Activated gamma-delta T cell treated with Interleukin-2 at 50 U/mL for 16 hours (primary cell): ENCODE results near the gene DPEP2.
"Not testable (repeated sequence)": the region's sequence is repeated elsewhere in the genome, so short reads cannot be mapped to it uniquely, and the experiment has no call there.

Source experiments
- DNase-seq: peaks from one replicate; pipeline ENCODE4 v3.0.0-alpha.2; 2020

The DPEP2 gene

DNA sequence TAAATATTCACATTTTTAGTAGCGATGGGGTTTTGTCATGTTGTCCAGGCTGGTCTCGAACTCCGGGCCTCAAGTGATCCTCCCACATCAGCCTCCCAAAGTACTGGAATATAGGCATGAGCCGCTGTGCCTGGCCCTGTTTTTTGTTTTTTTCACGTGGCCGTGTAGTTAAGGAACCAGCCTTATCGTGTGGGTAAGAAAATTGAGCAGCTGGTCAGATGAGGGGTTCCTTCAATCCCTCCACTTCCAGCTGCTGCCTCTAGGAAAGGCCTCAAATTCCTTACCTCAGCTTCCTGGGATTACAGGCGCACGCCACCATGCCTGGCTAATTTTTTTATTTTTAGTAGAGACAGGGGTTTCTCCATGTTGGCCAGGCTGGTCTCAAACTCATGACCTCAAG, 5.9 kb upstream of the DPEP2 start:
- no peak for DNase-seq

DNA sequence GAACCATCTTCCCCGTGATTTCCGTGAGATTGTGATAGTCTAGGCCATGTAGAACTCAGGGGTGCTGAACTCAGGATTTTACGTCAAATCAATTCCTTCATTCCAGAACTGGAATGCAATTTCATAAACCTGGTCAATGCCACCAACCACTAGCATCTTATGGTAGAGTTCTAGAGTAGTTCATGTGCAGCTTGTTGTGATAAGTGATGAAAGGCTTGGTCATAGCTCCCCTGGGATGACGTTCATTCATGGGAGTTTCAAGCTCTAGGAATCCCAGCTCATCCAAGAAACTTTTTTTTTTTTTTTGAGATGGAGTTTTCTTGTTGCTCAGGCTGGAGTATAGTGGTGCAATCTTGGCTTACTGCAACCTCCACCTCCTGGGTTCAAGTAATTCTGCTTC, 3.7 kb upstream of the DPEP2 start:
- DNase-seq, result no peak

DNA sequence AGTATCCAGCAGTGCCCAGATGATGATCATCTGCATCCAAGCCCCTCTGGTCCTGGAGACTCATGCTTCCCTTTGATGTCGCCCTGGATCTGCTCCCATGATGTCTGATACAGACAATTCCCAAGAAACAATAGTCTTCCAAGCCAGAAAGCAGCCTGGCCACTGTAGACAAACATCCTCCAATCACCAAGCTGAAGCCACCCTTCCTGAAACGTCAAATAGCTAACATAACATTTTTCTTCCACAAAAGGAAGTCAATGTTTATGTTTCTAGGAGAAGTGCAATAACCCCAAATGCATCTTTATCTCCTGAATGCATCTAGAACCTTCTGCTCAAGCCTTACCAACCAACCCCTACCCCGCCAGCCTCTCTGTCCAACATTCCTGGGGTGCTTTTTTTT, 1.2 kb upstream of the DPEP2 start:
- no peak for DNase-seq

DNA sequence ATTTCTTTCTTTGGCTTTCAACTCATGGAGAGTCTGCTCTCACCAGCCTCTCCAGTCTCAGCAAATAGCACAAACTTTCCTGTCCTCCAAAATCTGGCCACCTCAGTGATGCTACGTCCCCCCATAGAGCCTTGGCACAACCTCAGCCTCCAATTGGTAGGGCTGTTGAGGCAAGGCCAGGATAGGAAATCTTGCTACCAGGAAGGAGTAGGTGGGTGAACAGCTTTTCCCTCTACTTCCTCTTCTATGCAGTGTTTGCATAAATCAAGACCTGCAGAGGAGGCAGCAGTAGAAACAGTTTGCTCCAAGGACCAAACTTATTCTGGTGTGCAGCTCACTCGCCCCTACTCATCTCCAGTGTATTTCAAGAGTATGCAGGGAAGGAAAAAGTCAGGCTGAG, 701 bp upstream of the DPEP2 start:
- no peak for DNase-seq

DNA sequence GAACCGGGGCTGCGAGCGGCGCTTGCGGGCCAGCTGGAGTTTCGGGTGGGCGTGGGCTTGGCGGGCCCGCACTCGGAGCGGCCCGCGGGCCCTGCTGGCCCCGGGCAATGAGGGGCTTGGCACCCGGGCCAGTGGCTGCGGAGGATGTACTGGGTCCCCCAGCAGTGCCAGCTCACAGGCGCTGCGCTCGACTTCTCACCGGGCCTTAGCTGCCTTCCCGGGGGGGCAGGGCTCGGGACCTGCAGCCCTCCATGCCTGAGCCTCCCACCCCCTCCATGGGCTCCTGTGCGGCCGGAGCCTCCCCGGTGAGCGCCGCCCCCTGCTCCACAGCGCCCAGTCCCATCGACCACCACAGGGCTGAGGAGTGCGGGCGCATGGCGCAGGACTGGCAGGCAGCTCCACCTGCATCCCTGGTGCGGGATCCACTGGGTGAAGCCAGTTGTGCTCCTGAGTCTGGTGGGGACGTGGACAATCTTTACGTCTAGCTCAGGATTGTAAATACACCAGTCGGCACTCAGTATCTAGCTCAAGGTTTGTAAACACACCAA, 979 bp downstream of the DPEP2 start:
- DNase-seq, result not testable (repeated sequence)

DNA sequence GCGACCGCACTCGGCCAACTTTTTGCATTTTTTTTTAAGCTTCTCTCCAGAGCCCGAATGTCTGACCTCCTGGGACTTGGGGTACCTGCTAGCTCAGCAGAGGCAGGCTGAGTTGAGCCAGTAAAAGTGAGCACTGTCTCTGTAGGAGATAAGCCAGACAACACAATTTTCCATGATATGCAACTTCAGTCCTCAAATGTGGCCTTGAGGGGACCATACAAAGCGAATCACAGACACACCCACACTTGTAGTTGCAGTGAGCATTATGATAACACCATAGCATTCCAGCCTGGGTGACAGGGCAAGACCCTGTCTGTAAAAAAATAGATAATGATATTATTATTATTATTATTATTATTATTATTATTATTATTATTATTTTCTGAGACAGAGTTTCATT, 2.6 kb downstream of the DPEP2 start:
- DNase-seq, result no peak

DNA sequence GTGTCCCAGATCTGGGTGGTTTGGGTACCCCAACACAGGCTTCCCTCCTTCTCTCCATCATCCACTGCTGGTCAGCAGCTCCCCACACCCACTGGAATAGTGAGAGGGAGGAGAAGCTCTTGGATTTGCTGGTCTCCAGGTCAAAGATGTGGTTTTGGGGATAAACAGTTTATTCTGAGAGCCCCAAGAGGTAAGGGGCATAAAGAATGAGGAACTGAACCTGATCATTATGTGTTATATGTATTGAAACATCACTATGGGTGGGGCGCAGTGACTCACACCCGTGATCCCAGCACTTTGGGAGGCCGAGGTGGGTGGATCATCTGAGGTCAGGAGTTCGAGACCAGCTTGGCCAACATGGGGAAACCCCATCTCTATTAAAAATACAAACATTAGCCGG, 3.9 kb downstream of the DPEP2 start:
- no peak for DNase-seq

DNA sequence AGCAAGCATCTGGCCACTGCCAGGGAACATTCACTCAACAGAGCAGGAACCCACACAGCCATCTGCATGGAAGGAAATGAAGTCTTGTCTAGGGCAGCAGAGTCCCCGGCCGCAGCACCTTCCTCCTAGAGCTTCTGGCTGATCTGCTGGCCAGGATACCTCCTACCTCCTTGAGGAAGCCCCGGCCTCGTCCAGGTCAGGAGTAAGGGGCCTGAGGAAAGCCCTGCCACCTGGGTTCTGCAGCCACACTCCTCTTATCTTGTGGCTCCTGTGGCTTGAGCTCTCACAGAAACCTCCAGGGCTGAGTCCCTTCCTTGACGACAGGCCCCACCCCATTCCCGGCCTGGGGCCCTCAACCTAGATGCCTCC, 5.3 kb downstream of the DPEP2 start:
- not testable (repeated sequence) for DNase-seq

DNA sequence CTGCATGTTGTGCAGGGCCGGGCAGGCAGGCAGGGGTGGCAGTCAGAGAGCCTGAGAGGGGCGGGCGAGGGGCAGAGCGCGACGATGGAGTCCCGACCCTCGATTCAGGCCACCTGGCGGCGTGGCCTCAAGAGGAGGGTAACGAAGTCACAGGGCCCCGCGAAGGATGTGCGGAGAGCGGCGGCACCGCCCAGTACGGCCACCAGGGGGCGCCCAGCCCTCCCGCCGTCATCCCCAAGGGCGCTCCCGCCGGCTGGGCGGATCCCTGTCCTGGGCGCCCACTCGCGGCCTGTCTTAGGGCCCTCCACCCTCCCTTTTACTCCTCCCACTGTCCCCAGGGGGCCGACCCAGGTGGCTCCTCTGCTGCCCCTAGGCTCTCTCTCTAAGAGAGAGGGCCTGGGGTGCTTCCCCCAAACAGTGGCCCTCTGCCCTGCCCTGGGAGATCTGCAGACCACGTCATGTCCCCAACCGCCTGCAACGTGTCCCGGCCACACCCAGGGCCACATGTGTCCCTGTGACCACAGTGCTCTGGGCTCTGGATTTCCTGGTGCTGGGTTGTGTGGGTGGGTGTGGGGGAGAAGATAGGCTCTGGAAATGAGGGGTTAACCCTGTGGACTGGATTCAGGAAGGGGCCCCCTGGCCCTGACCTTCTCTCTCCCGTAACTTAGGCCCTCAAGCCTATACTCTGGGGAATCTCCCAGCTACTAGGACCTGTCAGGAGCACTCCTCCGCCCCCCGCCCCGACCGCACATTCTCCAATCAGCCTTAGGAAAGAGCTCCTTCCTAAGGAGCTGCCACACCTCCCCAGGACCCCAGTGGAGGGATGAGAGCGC, 5.9 kb downstream of the DPEP2 start:
- peak; percentile 81 for DNase-seq

DNA sequence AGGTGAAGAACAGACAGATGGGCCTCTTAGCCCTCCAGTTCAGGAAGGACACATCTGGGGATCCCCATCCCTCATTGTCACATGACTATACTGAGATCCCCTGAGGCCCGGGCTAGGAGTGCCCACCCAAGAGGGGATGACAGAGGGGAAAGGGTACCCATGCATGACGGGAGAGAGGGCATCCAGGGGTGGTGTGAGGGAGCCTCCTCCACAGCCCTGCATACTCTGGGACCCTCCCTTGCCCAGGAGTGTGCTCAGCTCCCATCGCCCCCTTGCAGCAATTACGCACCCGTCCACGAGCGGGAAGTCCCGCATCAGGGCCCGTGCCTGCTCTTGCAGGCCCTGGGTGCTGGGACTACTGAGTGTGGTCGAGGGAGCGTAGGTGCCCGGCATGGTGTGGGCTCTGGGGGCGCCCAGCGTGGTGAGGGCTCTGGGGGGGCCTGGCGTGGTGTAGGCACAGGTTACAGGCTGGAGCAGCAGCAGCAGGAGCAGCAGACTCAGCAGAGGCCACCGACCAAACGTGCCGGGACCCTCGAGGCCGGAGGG, 6.5 kb downstream of the DPEP2 start:
- no peak for DNase-seq

DNA sequence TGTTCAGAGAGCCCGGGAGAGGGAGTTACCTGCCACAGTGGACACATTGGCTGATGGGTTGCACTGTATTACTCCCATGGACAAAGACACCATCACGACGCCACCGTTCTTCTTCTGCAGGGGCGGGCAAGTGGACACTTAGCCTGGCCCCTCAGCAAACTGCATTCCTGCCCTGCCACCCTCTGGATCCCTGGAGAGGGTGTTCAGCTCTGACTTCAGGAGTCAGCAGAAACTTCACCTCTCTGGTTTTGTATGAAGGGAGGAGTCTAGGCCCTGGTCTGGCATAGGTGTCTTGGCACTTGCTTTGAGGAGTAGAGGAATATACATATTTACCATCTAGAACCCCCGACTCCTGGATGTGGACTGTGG, 9.3 kb downstream of the DPEP2 start:
- DNase-seq, result no peak

DNA sequence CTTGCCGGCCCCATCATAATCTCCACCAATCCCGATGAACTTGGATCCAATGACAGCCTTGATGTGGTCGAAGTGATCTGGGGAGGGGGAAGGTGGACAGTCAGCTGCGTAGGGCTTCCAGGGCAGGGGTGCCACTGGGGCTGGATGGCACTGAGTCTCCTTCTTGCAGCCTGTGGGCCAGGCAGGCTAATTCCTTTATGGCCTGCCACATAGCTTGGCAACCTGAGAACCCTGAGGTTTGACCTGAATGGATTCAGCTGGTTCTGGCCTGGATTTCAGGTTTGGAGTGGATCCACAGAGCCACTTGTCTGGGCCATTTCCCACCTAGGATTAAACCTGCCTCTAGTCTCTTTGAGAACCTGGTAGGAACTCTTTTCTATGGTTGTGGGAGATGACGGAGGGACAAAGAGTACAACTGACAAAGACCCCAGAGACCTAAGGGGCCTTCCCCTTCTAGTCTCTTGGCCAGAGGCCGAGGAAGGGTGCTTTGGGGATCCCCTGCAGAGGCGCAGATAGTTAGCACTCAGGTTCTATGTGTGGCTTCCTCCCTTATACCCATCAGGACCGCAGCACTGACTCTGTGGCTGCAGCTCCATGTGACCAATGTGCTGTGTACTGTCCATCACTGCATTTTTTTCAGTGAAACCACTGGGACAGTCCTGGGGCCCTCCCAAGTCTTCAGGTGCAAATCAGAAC, 9.8 kb downstream of the DPEP2 start:
- no peak for DNase-seq

DNA sequence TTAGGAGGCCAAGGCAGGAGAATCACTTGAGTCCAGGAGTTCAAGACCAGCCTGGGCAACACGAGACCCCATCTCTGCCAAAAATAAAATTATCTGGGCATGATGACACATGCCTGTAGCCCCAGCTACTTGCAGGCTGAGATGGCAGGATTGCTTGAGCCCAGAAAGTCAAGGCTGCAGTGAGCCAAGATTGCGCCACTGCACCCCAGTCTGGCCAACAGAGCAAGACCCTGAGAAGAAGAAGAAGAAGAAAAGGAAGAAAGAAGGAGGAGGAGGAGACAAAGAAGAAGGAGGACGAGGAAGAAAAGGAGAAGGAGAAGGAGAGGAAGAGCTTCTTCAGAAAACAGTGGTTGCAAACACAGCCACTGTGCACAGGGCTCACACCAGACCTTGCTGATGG, 10.6 kb downstream of the DPEP2 start:
- DNase-seq, result no peak

DNA sequence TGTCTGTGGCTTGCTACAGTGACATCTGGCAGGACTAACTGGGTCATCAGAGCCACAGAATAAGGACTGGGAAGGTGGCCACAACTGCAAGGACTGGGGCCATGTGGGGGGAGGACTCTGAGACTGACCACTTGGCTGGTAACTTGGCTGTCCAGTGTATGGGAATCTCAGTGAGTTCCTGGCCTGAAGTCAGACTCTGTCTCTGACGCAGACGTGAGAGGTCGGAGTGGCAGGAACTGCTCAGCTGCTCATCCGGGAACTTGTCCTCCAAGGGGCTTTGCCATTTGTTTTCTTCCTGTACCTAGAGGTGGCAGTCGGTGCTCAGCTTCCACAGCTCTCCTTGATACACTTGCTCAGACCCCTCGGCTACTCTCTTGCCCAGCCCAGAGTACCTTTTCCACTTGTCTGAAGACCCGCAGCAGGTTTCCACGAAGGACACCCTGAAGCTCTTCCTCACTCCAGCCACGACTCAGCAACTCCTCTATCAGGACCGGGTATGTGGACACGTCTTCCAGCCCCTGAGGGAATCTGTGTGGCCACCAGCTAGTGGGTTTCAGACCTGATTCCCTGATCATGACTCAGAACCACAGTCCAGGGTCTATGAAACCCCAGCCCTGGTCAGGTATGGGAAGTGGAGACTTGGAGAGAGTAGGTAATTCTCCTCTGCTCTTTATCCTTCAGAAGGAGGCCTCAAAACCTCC, 11.7 kb downstream of the DPEP2 start:
- no peak for DNase-seq

DNA sequence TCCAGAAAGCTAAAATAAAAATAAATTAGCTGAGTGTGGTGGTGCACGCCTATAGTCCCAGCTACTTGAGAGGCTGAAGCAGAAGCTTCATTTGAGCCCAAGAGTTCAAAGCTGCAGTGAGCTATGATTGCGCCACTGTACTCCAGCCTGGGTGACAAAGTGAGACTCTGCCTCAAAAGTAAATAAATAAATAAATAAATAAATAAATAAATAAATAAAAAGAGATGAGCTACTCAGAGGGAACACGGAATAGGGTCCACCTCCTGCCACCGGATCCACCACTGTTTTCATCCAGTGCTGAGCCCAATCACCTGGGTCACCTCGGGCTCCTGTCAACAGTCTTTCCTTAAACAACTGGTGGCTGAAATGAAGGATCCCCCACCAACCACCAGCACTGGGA, 12.3 kb downstream of the DPEP2 start:
- DNase-seq, result no peak

DNA sequence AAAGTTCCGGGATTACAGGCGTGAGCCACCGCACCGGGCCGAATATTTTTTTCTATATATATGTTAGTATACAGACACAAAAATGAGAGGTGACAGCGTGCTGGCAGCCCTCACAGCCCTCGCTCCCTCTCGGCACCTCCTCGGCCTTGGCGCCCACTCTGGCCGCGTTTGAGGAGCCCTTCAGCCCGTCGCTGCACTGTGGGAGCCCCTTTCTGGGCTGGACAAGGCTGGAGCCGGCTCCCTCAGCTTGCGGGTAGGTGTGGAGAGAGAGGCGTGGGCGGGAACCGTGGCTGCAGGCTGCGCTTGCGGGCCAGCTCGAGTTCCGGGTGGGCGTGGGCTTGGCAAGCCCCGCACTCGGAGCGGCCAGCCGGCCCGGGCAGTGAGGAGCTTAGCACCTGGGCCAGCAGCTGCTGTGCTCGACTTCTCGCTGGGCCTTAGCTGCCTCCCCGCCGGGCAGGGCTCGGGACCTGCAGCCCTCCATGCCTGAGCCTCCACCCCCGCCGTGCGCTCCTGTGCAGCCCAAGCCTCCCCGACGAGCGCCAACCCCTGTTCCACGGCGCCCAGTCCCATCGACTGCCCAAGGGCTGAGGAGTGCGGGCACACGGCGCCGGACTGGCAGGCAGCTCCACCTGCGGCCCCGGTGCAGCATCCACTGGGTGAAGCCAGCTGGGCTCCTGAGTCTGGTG, 17.1 kb downstream of the DPEP2 start:
- DNase-seq, result no peak

DNA sequence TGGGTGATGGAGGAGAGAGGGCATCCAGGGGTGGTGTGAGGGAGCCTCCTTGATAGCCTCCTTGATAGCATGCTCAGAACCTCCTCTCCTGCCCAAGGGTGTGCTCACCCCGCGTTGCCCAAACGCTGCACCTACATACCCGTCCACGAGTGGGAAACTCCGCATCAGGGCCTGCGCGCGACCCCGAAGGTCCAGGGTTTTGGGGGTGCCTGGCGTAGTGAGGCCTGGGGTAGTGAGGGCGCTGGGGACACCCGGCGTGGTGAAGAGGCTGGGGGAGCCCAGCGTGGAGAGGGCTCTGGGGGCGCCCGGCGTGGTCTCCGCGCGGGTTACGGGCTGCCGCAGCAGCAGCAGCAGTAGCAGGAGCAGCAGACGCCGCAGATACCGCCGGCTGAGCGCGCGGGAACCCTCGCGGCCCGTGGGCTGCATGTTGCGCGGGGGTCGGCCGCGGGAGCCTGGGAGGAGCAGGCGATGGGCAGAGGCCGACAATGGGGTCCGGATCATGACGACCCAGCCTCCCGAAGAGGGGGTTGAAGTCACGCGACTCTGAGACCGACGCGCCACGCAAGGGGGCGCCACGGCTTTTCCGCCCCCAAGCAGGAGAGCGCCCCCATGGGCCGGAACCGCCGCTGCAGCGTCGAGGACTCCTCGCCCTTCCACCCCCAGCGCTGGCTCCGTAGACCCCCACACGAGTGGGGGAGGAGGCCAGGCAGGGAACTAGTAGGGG, 19.2 kb downstream of the DPEP2 start, which contains the start of gene DPEP3:
DPEP3 (minus strand) TSS at position 545 of the 724 bp plus-strand sequence; CDS start at position 426, 119 bp downstream.
- no peak for DNase-seq

DNA sequence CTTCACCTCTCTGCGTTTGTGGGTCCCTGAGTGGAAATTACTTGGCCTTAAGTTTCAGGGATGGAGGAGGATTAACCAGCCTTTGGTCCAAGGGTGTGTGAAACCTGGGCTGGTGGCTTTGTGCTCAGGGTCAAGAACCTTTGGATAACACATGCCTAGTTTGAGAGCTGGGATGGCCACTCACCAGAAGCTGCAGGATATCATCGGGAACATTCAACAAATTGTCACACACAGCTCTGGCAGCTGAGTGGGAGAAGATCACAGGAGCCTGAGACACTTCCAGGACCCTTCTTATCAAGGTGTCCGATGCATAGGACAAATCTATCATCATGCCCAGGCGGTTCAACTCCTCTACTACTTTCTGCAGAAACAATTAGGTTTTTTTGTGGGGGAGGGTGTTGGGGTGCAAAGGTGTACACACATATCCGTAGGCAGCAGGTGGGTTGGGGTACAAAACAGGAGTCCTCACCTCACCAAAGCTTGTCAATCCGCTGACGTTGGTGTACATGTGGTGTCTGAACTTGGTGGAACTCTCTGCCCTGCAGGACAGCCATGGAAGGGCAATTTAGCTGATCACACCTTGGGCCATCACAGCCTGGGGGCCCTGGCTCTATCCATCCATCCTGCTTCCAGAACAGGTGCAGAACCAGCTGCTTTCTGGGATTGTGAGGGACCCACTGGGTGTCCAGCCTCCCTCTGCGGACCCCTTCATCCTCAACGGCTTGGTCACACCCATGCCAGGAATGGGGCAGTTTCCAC, 21.6 kb downstream of the DPEP2 start:
- no peak for DNase-seq

DNA sequence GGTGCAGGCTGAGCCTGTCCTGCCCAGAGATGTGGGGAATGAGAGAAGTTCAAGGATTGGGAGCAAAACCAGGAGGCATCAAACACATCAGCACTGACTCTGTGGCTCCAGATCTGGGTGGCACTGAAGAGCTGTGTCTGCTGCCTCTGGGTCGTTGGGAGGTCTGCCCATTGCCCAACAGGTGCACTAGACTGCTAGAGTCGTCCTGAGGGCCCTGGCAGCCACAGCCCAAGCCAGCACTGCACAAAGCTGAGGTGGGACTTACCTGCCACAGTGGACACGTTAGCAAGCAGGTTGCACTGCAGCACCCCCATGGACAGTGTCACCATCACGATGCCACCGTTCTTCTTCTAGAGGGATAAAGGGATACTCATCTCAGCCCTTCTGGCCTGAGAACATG, 22.3 kb downstream of the DPEP2 start:
- DNase-seq, result no peak

DNA sequence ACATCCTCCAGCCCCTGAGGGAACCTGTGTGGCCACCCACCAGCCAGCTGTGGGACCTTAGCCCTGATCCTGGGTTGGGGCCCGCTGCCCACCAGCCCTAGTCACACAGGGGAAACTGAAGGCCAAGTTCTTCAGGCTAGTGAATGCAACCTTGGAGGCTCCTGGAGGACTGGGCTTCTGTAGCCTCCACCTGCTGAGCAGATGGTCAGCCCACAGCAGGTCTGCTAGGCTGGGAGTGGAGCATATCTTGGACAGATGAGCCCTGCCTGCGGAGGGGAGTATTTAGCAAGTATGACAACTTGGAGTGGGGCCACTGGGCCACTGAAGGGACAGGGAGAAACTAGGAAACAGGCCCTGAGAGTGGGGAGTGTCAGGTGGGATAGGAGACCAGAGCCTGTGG, 23.1 kb downstream of the DPEP2 start:
- DNase-seq, result no peak
